CD4-positive, alpha-beta T cell (primary cell): ENCODE results near the gene GRM2. TPM values are rescaled to one million over a fixed set of nuclear protein-coding genes. Genes with fewer than 3 reads are reported as not detected.

Experiments
- ATAC-seq: fragments of 200-7000 bp; cut with Tn5 transposase; one replicate; pipeline ENCODE4 v1.10.0; 2022; ENCODE audit warnings: mild to moderate bottlenecking; ENCODE audit not compliant: poor library complexity
- CTCF ChIA-PET: fragments of 350-600 bp; sonication (Branson Sonifier 250); formaldehyde crosslinking; loops from one replicate; lab custom pipeline; 2021; ENCODE audit warnings: antibody characterized with exemption, inconsistent platforms; lab: Charles Lee
- POLR2A ChIA-PET: fragments of 350-600 bp; sonication (Branson Sonifier 250); formaldehyde crosslinking; loops from one replicate; lab custom pipeline; 2021; ENCODE audit warnings: antibody characterized with exemption, inconsistent platforms; lab: Charles Lee
- DNase-seq, 14 experiments: peaks; one replicate each; pipeline ENCODE4 v3.0.0-alpha.2; 2013 to 2020; ENCODE audit warnings: mixed read lengths in 2 of 14
- H3K27ac ChIP-seq, 2 donors: one replicate each; pipeline versions ENCODE4 v1.5.1 to v1.7.0; 2013; ENCODE audit warnings: low read length in 2 of 2, low read depth in 1 of 2, mild to moderate bottlenecking in 1 of 2
- H3K27me3 ChIP-seq, 2 experiments: 1 replicate in 1 of 2; 2 replicates in 1 of 2; pipeline versions ENCODE4 v1.6.1 to v1.7.0; 2013; ENCODE audit warnings: low read length in 2 of 2, control low read depth in 1 of 2, mild to moderate bottlenecking in 1 of 2, moderate library complexity in 1 of 2; ENCODE audit not compliant: insufficient read depth in 2 of 2, control insufficient read depth in 1 of 2
- H3K36me3 ChIP-seq: one replicate; pipeline ENCODE4 v1.6.1; 2013; ENCODE audit warnings: low read length, control low read depth; ENCODE audit not compliant: insufficient read depth
- H3K4me1 ChIP-seq: one replicate; pipeline ENCODE4 v1.6.1; 2013; ENCODE audit warnings: low read length, control low read depth; ENCODE audit not compliant: insufficient read depth
- H3K4me3 ChIP-seq: one replicate; pipeline ENCODE4 v1.5.1; 2013; ENCODE audit warnings: mild to moderate bottlenecking, low read length, moderate library complexity
- H3K9me3 ChIP-seq, 2 experiments: 1 replicate in 1 of 2; 2 replicates in 1 of 2; pipeline versions ENCODE4 v1.6.1 to v1.7.0; 2013; ENCODE audit warnings: low read length in 2 of 2, mild to moderate bottlenecking in 2 of 2, control low read depth in 1 of 2, moderate library complexity in 1 of 2; ENCODE audit not compliant: control insufficient read depth in 1 of 2, insufficient read depth in 1 of 2
- H3K27ac Mint-ChIP-seq: one replicate; pipeline ENCODE4 v1.8.0; 2020; ENCODE audit warnings: mixed read lengths
- H3K27me3 Mint-ChIP-seq: one replicate; pipeline ENCODE4 v1.8.0; 2021; ENCODE audit warnings: mixed read lengths
- H3K36me3 Mint-ChIP-seq: one replicate; pipeline ENCODE4 v1.8.0; 2021; ENCODE audit warnings: low read depth, mixed read lengths
- H3K4me1 Mint-ChIP-seq: one replicate; pipeline ENCODE4 v1.8.0; 2021; ENCODE audit warnings: low read depth, mixed read lengths
- H3K4me3 Mint-ChIP-seq: one replicate; pipeline ENCODE4 v1.8.0; 2020; ENCODE audit warnings: mild to moderate bottlenecking, mixed read lengths
- H3K9me3 Mint-ChIP-seq: one replicate; pipeline ENCODE4 v1.8.0; 2020; ENCODE audit warnings: mixed read lengths
- CTCF ChIP-seq: fragments of 200-600 bp; IDR thresholded peaks from one replicate; pipeline ENCODE4 v1.8.0; 2022; ENCODE audit warnings: antibody characterized with exemption, mild to moderate bottlenecking
- intact Hi-C, 2 experiments: fragments of 100-400 bp; cut with DNase I in 1 of 2; cut with micrococcal nuclease in 1 of 2; formaldehyde crosslinking; loops; one replicate each; pipeline versions ENCODE4 v1.15.1 to v1.9.0; 2023 to 2025; cut with DNase I, micrococcal nuclease
- total RNA-seq, 174 experiments: library from RNA in 2 of 174; stranded (reverse) in 2 of 174; gene quantifications; one replicate each; pipeline ENCODE4 v1.2.3 and lab custom pipeline; 2021 to 2026

GRM2 gene
- total RNA-seq, 2 experiments from 2014 or later, result 4.1 to 4.2 TPM

GRCh38 chr3:51709675-51710074 is 2.8 kb downstream of the GRM2 start:
- Mint-ChIP-seq H3K4me1 (peaks cover 21% of the 10 kb centered on the region), H3K36me3 (peaks cover 18% of the 10 kb centered on the region), H3K27ac (no peak overlapping the region), H3K4me3 (no peak overlapping the region), H3K27me3 (no peaks in the 10 kb centered on the region), H3K9me3 (no peaks in the 10 kb centered on the region)
- Histone ChIP-seq H3K4me1 (peaks cover 4% of the 10 kb centered on the region), H3K27me3 (no peaks in the 10 kb centered on the region), H3K36me3 (peaks cover 10% of the 10 kb centered on the region), H3K27ac (no peak overlapping the region), H3K4me3 (no peak overlapping the region), H3K9me3 (no peaks in the 10 kb centered on the region)
- no peak for ATAC-seq
- ChIA-PET CTCF (no interaction called here), POLR2A (no interaction called here)
- DNase-seq, result peak in 1 of 14 experiments; percentile 3
- no peak for TF ChIP-seq CTCF
- intact Hi-C loops, result no loop called here

- Histone ChIP-seq H3K4me1 (peaks cover 4% of the 10 kb centered on the region), H3K4me3 (no peak overlapping the region), H3K27me3 (no peaks in the 10 kb centered on the region), H3K36me3 (no peaks in the 10 kb centered on the region), H3K9me3 (peaks cover 0 to 6% of the 10 kb centered on the region in 2 experiments), H3K27ac (no peak overlapping the region)
- Mint-ChIP-seq H3K9me3 (no peaks in the 10 kb centered on the region), H3K27ac (no peak overlapping the region), H3K4me1 (peaks cover 15% of the 10 kb centered on the region), H3K4me3 (no peak overlapping the region), H3K27me3 (no peaks in the 10 kb centered on the region), H3K36me3 (peaks cover 9% of the 10 kb centered on the region)
- ATAC-seq (no peak), DNase-seq (peak in 2 of 14 experiments; percentile 15 to 27)
- POLR2A ChIA-PET, result no interaction called here
- TF ChIP-seq CTCF, result no peak
- CTCF ChIA-PET, result no interaction called here
- intact Hi-C loops, result no loop called here
Observed at GRCh38 chr3:51710631-51711351, 3.9 kb downstream of the GRM2 start.

- Histone ChIP-seq H3K9me3 (peaks cover 0 to 6% of the 10 kb centered on the region in 2 experiments), H3K4me3 (no peak overlapping the region), H3K36me3 (no peaks in the 10 kb centered on the region), H3K27ac (no peak overlapping the region), H3K27me3 (no peaks in the 10 kb centered on the region), H3K4me1 (peaks cover under 1% of the 10 kb centered on the region)
- ChIA-PET CTCF (no interaction called here), POLR2A (no interaction called here)
- intact Hi-C loops, result no loop called here
- Mint-ChIP-seq H3K9me3 (no peaks in the 10 kb centered on the region), H3K27me3 (no peaks in the 10 kb centered on the region), H3K4me3 (no peak overlapping the region), H3K27ac (no peak overlapping the region), H3K36me3 (peaks cover 3% of the 10 kb centered on the region), H3K4me1 (peaks cover 8% of the 10 kb centered on the region)
- no peak for TF ChIP-seq CTCF
- ATAC-seq, result no peak
- no peak for DNase-seq
Observed at GRCh38 chr3:51711352-51712037, 4.6 kb downstream of the GRM2 start.
